Measurements from ENCODE around the gene SNX9. TPM values are rescaled to one million over a fixed set of nuclear protein-coding genes. Genes with fewer than 3 reads are reported as not detected.

The SNX9 gene
- polyA plus RNA-seq, 1 donor from 2014 or later = 7.0 TPM

DNA sequence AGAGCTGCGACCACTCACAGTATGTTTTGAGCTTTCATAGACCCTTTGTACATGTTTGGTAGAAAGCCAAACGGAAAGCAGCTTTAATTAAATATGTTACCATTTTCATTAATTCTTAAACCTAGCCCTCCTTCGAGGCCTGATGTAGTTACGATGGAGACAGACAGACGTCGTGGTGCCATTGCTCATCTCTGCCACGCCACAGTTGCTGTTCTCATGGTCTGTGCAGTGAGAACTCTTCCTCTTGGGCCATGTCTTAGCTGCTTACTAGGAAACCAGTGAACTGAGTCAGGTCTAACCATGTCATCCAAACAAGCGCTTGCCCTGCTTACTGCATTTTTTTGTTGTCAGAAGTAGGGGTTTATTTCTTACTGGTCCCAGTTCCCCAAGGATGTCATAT lies 62.8 kb downstream of the SNX9 start:
- Histone ChIP-seq H3K79me2 (replicated peaks; ENCODE audit: insufficient read depth, low read length) (no peaks in the 10 kb centered on the region), H4K20me1 (ENCODE audit: insufficient read depth) (no peaks in the 10 kb centered on the region), H3K4me2 (ENCODE audit: low read length) (no peak overlapping the region), H3K36me3 (ENCODE audit: insufficient read depth, low read length) (no peaks in the 10 kb centered on the region), H3K4me3 (ENCODE audit: low read length) (no peak overlapping the region), H3K27ac (ENCODE audit: low read length) (no peak overlapping the region), H3K27me3 (ENCODE audit: insufficient read depth, low read depth, low read length) (no peaks in the 10 kb centered on the region), H3K9ac (ENCODE audit: low read length) (no peak overlapping the region), H3K9me3 (ENCODE audit: low read length) (no peaks in the 10 kb centered on the region), H3F3A (ENCODE audit: insufficient read depth, low read length, poor library complexity, severe bottlenecking) (no peaks in the 10 kb centered on the region), H3K9me2 (ENCODE audit: insufficient read depth, low read length) (no peaks in the 10 kb centered on the region), H2AFZ (ENCODE audit: low read depth, low read length) (no peak overlapping the region)
- TF ChIP-seq RAD21 (conservative IDR thresholded peaks at IDR 0.05) = no peak
- TF ChIP-seq, protein P1, sequence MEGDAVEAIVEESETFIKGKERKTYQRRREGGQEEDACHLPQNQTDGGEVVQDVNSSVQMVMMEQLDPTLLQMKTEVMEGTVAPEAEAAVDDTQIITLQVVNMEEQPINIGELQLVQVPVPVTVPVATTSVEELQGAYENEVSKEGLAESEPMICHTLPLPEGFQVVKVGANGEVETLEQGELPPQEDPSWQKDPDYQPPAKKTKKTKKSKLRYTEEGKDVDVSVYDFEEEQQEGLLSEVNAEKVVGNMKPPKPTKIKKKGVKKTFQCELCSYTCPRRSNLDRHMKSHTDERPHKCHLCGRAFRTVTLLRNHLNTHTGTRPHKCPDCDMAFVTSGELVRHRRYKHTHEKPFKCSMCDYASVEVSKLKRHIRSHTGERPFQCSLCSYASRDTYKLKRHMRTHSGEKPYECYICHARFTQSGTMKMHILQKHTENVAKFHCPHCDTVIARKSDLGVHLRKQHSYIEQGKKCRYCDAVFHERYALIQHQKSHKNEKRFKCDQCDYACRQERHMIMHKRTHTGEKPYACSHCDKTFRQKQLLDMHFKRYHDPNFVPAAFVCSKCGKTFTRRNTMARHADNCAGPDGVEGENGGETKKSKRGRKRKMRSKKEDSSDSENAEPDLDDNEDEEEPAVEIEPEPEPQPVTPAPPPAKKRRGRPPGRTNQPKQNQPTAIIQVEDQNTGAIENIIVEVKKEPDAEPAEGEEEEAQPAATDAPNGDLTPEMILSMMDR (IDR thresholded peaks at IDR 0.05; ENCODE audit: poor library complexity, severe bottlenecking) = no peak
- no peak for TF ChIP-seq SMC3 (conservative IDR thresholded peaks at IDR 0.05; ENCODE audit: poor library complexity)
- no peak for TF ChIP-seq MXI1 (conservative IDR thresholded peaks at IDR 0.05; ENCODE audit: poor library complexity, severe bottlenecking)
- TF ChIP-seq, protein P2, sequence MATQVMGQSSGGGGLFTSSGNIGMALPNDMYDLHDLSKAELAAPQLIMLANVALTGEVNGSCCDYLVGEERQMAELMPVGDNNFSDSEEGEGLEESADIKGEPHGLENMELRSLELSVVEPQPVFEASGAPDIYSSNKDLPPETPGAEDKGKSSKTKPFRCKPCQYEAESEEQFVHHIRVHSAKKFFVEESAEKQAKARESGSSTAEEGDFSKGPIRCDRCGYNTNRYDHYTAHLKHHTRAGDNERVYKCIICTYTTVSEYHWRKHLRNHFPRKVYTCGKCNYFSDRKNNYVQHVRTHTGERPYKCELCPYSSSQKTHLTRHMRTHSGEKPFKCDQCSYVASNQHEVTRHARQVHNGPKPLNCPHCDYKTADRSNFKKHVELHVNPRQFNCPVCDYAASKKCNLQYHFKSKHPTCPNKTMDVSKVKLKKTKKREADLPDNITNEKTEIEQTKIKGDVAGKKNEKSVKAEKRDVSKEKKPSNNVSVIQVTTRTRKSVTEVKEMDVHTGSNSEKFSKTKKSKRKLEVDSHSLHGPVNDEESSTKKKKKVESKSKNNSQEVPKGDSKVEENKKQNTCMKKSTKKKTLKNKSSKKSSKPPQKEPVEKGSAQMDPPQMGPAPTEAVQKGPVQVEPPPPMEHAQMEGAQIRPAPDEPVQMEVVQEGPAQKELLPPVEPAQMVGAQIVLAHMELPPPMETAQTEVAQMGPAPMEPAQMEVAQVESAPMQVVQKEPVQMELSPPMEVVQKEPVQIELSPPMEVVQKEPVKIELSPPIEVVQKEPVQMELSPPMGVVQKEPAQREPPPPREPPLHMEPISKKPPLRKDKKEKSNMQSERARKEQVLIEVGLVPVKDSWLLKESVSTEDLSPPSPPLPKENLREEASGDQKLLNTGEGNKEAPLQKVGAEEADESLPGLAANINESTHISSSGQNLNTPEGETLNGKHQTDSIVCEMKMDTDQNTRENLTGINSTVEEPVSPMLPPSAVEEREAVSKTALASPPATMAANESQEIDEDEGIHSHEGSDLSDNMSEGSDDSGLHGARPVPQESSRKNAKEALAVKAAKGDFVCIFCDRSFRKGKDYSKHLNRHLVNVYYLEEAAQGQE (IDR thresholded peaks at IDR 0.05; ENCODE audit: borderline replicate concordance) = no peak
- TF ChIP-seq TAF1 (IDR thresholded peaks at IDR 0.05; ENCODE audit: low read depth) = no peak
- TF ChIP-seq POLR2AphosphoS5 (IDR thresholded peaks at IDR 0.05) = no peak
- TF ChIP-seq EZH2 (IDR thresholded peaks at IDR 0.05; ENCODE audit: borderline replicate concordance, insufficient read depth, low read length, poor library complexity, severe bottlenecking) = no peak
- TF ChIP-seq EP300 (conservative IDR thresholded peaks at IDR 0.05; ENCODE audit: poor library complexity, severe bottlenecking) = no peak

DNA sequence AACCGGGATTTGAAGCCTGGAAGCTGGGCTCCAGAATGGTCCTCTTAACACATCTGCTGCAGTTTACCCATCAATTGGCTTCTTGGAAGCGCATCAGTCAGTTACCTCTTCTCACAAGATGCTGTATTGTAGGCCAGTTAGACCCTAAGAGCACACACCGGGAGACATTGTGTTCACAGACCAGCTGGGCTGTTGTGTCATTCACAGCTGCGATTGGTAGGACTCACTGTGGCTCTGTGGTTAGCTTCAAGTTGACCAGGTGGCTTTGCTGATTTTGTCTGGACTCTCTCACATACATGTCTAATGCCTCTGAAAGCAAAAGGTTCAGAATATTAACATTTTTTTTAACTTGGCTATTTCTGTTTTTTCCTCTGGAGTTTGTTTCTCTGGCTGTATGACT lies 64.8 kb downstream of the SNX9 start:
- H3K27me3 ChIP-seq (ENCODE audit: insufficient read depth, low read depth, low read length) = no peaks in the 10 kb centered on the region
- TF ChIP-seq POLR2AphosphoS5 (IDR thresholded peaks at IDR 0.05) (no peak), SMC3 (conservative IDR thresholded peaks at IDR 0.05; ENCODE audit: poor library complexity) (no peak), TAF1 (IDR thresholded peaks at IDR 0.05; ENCODE audit: low read depth) (no peak), RAD21 (conservative IDR thresholded peaks at IDR 0.05) (no peak), EZH2 (IDR thresholded peaks at IDR 0.05; ENCODE audit: borderline replicate concordance, insufficient read depth, low read length, poor library complexity, severe bottlenecking) (no peak), MXI1 (conservative IDR thresholded peaks at IDR 0.05; ENCODE audit: poor library complexity, severe bottlenecking) (no peak), EP300 (conservative IDR thresholded peaks at IDR 0.05; ENCODE audit: poor library complexity, severe bottlenecking) (no peak)
- TF ChIP-seq, protein P1 (IDR thresholded peaks at IDR 0.05; ENCODE audit: poor library complexity, severe bottlenecking) = no peak
- TF ChIP-seq, protein P2 (IDR thresholded peaks at IDR 0.05; ENCODE audit: borderline replicate concordance) = no peak

More for the DNA sequence above, 64.8 kb downstream of the SNX9 start:
- H3K36me3 ChIP-seq (ENCODE audit: insufficient read depth, low read length) = no peaks in the 10 kb centered on the region
- H3K4me2 ChIP-seq (ENCODE audit: low read length) = no peak overlapping the region
- no peak overlapping the region for H3K27ac ChIP-seq (ENCODE audit: low read length)
- no peak overlapping the region for H2AFZ ChIP-seq (ENCODE audit: low read depth, low read length)
- no peaks in the 10 kb centered on the region for H3F3A ChIP-seq (ENCODE audit: insufficient read depth, low read length, poor library complexity, severe bottlenecking)
- no peak overlapping the region for H3K9ac ChIP-seq (ENCODE audit: low read length)
- H3K4me3 ChIP-seq (ENCODE audit: low read length) = no peak overlapping the region
- H3K79me2 ChIP-seq (replicated peaks; ENCODE audit: insufficient read depth, low read length) = no peaks in the 10 kb centered on the region
- H4K20me1 ChIP-seq (ENCODE audit: insufficient read depth) = no peaks in the 10 kb centered on the region
- no peaks in the 10 kb centered on the region for H3K9me2 ChIP-seq (ENCODE audit: insufficient read depth, low read length)
- H3K9me3 ChIP-seq (ENCODE audit: low read length) = no peaks in the 10 kb centered on the region

Measured in neural cell (in vitro differentiated cells).